G401.6 (cell line): Measurements from ENCODE around the gene MMRN1.

Experiments
- FAIRE-seq: peaks from 2 replicates; lab custom pipeline; 2012; peaks lifted over from hg19 to GRCh38; lab: Jason Lieb, UNC

MMRN1 gene

GRCh38 chr4:89894649-89895550 is at the start of gene MMRN1:
MMRN1 (plus strand) TSS chr4:89894854; CDS start chr4:89894972, 118 bp downstream.
- peak; percentile 95 for FAIRE-seq

DNA sequence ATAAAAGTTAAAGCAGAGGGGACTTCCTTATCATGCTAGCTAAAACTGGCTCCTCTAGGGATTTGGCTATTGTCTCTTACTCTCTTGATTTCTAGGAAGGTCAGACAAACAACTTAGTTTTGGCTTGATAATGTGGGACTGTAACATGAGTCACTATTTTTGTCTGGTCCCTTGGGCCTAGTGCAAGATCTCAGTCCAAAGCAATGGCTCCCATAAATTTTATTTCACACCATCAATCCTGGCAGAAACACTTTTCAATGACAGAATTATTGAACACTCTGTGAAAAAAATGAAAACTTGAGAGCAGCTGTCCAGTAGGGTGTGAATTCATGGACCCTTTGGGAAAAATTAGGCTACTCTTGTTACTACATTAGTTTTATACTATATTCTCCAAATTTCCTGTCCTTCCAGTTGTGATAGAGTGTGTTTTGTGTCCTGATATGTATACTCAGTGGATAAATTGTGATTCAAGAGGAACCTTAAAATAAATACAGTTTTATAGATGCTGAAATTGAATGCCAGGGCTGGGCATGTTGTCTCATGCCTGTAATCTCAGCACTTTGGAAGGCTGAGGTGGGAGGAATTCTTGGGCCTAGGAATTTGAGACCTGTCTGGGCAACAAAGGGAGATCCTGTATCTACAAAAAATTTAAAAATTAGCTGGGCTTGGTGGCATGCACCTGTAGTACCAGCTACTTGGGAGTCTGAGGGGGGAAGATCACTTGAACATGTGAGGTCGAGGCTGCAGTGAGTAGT is 46.9 kb upstream of the MMRN1 start:
- no peak for FAIRE-seq

GRCh38 chr4:89855236-89855635 is 39.4 kb upstream of the MMRN1 start:
- no peak for FAIRE-seq

DNA sequence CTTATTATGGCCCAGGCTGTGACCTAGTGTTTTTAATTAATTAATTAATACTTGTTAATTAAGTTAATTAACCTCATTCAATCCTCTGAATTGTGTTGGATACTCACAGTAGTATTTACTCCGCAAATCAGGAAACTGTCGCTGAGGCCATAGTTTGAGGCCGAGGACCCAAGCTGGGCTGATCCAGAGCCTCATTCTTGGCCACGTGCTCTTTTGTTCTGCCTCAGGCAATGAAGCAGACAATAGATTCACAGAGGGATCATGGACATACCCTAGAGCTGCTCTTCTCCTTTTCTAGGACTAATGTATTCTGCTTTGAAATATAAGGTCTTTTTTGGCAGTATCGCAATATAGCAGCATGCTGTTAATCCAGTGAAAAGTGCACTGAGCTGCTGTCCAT is 33.7 kb upstream of the MMRN1 start:
- no peak for FAIRE-seq

DNA sequence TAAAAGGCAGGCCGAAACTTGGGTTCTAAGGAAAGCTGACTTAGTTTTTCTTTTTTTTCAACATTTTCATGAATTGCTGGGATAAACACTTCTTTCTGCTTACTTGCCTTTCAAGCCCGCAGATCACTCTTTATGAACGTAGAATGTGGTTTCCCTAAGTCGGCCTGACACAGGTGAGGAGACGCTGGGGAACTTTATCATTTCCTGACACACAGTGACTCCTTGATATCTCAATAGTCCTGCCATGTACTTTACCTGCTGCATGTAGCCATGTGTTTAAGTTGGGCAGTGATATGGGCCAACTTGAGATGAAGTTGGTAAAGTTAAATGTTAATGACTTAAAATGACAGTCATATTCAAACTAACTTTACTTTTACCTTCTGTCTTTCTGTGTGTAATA is 31.1 kb upstream of the MMRN1 start:
- FAIRE-seq: no peak

DNA sequence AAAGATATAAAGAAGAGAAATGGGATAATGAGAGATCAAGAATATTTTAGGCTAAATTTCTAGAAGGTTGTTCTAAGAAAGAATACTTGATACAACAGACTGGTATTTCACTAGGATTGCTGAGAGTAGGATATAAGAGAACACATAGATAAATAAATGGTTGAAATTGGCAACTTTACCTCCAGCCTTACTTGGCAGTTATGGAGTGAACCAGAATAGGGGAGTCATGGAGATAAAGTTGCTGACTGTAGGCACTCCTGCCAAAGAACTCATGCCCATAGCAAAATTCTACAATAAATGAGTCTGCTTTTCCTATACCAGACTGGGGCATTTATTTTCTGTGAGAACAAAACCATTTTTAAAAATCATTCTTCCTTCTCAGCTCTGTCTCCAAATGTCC is 26.4 kb upstream of the MMRN1 start:
- no peak for FAIRE-seq

DNA sequence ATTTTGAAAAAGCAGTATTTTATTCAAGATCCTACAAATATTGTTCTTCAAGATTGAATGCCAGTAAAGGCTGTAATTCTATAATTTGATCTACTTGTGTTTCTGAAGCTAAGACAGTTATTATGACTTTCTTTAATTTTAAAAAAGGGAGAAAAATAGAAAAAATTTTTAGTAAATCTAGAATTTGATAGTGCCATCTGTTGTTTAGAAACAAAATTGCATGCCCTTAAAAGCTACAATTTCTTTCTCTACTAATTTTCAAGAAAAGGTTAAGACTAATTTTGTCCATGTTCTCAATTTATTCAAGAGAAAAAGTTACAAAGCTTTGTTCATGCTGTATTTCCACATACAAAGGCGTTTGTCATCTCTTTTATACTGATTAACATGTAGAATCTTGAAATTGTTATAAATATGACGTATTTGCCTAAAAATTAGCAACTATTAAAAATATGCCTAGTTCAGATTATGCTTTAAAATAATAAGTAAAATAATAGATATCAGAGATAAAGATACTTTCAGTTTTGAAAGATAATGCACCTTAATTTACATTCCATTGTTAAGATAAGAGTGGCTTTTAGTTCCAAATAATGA is 25.6 kb upstream of the MMRN1 start:
- FAIRE-seq: no peak

- FAIRE-seq: peak; percentile 100
These were observed 23.4 kb upstream of the MMRN1 start for GRCh38 chr4:89871211-89871610.

DNA sequence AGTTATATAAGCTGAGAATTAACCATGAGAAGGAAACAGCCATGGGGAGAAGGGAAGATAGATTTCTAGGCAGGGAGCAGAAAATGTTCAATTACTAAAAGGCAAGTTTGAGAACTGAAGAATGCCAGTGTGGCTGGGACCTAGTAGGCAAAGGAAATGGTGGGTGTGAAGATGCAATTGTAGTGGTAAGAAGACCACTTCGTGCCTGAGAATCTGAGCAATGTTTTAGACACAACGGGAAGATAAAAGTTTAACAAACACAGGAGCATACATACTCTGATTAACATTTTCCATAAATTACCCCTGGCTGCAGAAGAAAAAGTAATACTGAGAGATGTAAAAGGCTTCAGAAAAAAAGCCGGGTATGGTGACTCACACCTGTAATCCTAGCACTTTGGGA is 18.1 kb upstream of the MMRN1 start:
- FAIRE-seq: no peak

DNA sequence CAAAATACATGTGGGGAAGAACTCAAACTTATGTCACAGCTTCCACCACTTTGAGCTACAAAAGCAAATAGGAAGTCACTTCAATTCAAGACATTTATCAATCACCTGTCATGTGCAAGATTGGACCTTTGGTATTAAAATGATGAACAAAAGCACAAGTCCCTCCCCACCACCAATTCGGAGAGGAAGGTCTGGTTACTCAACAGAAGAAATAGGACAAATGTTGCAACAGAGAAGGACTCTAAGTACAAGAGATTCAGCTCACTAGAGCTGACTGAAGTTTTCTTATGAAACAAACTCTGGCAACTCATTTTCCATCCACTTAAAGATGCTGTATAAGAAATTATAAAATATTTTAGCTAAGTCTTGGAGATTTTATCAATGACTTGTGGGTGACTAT is 16.0 kb upstream of the MMRN1 start:
- FAIRE-seq: no peak

- FAIRE-seq: no peak
These were observed 15.4 kb upstream of the MMRN1 start for GRCh38 chr4:89879215-89879614.

GRCh38 chr4:89889289-89889688 is 5.4 kb upstream of the MMRN1 start:
- no peak for FAIRE-seq

DNA sequence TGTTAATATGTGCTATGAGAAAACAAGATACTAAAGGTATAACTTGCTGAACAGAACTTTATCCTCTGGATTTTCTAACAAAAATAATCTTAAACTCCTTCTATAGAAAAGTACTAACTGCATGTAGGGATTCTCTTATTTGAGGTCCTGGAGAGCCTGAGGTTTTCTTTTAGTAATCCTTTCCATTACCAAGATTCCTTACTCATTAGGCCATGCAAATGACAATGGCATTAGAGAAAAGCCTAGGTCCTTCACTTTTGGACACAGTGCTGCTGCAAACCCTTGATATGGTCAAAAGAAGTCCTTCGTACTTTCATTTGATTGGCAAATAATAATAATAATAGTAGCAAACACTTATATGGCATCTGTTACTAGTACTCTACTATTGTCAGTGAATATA is 3.2 kb downstream of the MMRN1 start:
- peak; percentile 95 for FAIRE-seq

DNA sequence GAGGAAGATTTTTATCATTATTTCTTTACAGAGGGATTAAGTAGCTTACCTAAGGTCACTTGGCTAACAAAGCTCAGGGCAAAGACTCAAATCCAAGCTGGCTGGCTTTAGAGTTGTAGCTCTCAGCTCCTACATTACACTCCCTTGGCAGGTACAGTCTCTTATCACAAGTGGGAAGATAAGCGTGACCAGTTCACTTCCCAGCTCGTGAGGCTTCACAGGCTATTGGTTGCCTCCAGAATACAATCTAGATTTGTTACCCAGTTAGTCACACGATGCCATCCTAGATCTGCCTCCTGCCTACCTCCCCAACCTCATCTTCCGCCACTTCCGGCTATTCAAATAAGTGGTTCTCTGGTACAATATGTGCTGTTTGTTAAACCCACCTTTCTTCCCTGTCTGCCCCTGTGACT is 3.7 kb downstream of the MMRN1 start:
- no peak for FAIRE-seq

DNA sequence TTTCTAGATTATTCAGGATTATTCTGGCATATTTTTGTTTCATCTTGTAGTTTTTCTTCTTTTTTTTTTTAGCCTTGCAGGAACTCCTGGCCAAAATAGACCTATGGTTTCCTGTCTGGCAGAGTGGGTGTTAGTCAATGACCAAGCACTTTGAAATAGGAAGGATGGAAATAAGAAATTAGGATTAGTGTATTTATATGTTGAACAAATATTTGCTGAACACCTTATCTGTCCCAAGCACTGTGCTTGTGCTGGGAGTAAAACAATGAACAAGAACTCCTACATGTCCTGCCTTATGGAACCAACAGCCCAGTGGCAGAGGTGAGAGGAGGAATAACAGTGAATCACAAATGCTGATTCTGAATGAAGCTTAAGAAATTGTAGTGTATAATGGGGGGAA is 4.5 kb downstream of the MMRN1 start:
- FAIRE-seq: no peak

DNA sequence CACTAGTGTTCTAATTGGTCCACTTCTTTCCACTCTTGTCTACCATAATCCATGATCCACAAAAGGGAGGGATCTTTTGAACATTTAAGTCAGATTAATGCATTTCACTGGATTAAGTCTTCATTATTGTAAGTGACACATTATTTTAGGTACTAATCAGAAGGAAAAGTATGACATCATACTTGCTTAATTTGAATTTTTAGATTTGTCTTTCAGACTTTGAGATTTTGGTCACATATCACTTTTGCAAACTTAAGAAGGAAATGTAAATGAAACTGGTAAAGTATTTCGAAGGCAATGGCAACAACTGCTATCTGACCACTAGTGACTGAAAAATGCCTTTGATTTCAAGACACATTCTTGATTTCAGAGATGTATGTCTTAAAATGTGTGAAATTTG is 5.2 kb downstream of the MMRN1 start:
- peak; percentile 78 for FAIRE-seq

DNA sequence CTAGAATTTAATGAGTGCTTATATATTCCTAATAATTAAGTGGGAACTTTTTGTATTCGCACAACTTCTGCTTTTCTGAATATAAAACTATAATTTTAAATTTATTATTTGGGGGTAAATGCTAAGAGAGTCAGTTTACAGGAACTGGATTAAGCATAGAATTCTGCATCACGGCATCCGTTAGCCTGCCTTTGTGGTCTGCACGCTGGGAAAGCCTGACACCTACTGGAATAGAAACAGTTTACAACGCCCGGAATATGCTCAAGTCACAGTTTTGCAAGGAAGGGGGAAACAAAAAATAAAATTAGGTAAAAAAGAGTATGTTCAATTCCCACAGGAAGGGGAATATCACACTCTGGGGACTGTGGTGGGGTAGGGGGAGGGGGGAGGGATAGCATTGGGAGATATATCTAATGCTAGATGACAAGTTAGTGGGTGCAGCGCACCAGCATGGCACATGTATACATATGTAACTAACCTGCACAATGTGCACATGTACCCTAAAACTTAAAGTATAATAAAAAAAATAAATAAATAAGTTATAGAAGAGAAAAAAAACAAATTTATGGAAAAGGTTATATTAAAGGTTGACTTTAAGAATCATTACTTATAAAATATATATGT is 7.3 kb downstream of the MMRN1 start:
- peak; percentile 97 for FAIRE-seq

DNA sequence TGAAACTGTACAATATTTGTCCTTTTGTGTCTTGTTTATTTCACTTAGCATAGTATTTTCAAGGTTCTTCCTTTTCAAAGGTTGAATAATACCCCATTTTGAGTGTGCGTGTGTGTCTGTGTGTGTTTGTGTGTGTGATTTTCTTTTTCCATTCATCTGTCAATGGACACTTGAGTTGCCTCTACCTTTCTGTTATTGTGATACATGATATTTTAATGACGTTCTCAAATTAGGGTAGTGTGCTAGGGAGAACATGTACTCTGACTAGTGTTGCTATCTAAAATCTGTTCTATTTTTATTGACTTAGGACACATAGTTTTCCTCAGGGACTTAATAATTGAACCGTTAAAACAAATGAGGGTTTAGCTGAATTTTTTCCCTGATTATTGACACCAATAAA is 9.9 kb downstream of the MMRN1 start:
- FAIRE-seq: no peak

DNA sequence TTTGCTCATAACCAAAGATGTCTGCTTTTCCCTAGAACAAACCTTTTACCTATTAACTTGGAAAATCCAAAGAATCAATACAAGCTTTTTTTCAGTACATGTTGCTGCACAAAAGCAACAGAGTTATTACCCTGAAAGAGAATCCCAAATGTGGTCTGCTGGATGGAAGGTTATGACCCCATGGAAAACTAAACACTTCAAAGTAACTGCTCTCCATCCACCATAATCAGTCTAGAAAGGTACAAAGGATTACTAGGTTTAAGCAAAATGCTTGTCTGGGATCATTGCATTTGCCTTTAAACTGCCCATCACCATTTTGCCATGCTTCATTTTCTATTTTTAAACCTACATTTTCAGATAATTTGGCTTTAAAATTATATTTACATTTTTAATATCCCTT is 11.7 kb downstream of the MMRN1 start:
- FAIRE-seq: no peak

DNA sequence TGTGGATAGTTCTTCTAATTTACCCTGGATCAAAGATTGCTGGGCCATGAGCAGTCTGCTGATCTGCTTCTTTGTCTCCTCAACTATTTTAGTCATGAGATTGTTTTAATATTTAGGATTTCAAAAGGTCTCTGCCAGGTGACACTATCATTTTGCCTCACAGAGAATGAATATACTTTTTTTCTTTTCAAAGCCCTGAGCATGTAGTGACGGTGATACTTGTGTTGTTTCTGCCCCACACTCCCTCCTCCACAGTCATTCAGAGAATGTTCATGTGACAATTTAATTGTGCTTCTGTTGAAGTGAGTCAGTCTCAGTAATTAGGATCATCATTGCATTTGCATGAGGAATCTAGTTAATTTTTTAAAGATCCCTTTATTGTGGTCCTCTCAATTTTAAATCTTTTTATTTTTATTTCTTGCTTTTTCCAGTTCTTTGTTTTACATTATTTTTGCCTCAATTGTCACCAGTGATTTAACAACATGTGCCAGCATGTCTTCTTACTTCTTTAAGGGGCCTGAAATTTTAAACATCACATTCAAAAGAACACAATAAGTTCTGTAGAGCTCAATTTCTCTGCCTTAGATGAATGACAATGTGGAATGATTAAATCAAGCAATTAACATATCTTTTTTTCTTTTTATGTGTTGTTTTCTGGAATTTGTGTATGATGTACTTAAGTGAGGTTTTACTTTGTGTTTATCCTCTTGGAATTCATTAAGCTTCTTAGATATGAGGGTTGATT is 12.3 kb downstream of the MMRN1 start:
- FAIRE-seq: peak; percentile 100

DNA sequence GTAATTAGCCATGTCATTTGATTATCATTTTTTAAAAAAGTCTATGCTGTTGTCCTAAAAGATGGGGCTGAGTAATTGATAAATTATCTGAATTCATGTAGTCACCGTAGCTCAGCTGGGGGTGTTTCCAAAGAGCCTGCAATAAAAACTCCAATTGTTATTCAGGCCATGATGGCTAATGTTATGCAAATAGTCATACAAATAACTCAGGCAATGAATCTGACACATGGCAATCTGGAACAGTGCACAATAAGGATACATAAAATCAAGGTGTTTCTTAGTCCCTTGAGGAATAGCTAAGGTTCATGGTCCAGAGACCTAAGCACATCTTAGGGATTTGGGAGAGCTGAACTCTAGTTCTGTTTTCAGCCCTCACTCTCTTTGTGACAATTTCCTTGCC is 15.2 kb downstream of the MMRN1 start:
- no peak for FAIRE-seq

DNA sequence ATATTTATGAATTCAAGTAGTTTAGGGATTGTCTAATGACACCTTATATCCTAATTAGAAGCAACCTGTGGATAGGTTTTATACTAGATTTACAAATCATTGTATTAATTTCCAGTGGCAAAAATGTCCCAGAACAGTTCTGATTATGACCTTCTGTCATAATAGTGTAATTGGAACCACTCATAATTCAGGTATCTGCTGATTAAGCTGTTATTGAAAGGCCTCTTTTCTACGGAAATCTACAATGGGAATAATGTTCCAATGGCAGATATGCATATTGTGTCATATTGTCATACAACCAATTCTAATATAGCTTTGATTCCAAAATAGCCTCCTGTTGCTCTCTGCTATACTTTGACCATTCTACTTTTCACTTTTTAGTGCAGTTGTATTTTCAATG is 19.0 kb downstream of the MMRN1 start:
- no peak for FAIRE-seq
